NT2/D1 (cell line): Measurements from ENCODE around the gene TTC24.

Experiments used
- DNase-seq: peaks from one replicate; pipeline ENCODE4 v3.0.0-alpha.2; 2011; ENCODE audit warnings: low read depth, low spot score
- H3K27me3 ChIP-seq: 2 replicates; pipeline ENCODE4 v1.6.0; 2011; ENCODE audit warnings: mild to moderate bottlenecking; ENCODE audit not compliant: insufficient read length, insufficient read depth
- H3K36me3 ChIP-seq: 2 replicates; pipeline ENCODE4 v1.6.1; 2011; ENCODE audit warnings: mild to moderate bottlenecking, low read length, mixed read lengths; ENCODE audit not compliant: insufficient read depth, insufficient read length
- H3K4me1 ChIP-seq: 2 replicates; pipeline ENCODE4 v1.5.1; 2011; ENCODE audit not compliant: insufficient read depth, insufficient read length
- H3K4me3 ChIP-seq: 2 replicates; pipeline ENCODE4 v1.5.1; 2011; ENCODE audit warnings: low read depth; ENCODE audit not compliant: insufficient read length
- H3K9ac ChIP-seq: 2 replicates; pipeline ENCODE4 v1.6.0; 2011; ENCODE audit warnings: low read depth; ENCODE audit not compliant: insufficient read length
- H3K9me3 ChIP-seq: 2 replicates; pipeline ENCODE4 v1.5.1; 2011; ENCODE audit warnings: mild to moderate bottlenecking, low read length; ENCODE audit not compliant: insufficient read depth
- SUZ12 ChIP-seq: IDR thresholded peaks from 2 replicates; pipeline ENCODE4 v1.6.1; 2011; ENCODE audit not compliant: insufficient read length, insufficient read depth; ENCODE audit errors: extremely low read depth
- YY1 ChIP-seq: IDR thresholded peaks from 2 replicates; pipeline ENCODE4 v1.6.1; 2011; ENCODE audit not compliant: insufficient read length, insufficient read depth
- ZNF274 ChIP-seq: IDR thresholded peaks from 2 replicates; pipeline ENCODE4 v1.6.1; 2011; ENCODE audit warnings: mild to moderate bottlenecking, low read depth, low read length

Gene TTC24

GRCh38 chr1:156612666-156613065 lies 33.1 kb downstream of the TTC24 start:
- Histone ChIP-seq H3K9ac (no peak overlapping the region), H3K36me3 (no peaks in the 10 kb centered on the region), H3K27me3 (no peaks in the 10 kb centered on the region), H3K4me1 (no peaks in the 10 kb centered on the region), H3K4me3 (no peak overlapping the region), H3K9me3 (no peaks in the 10 kb centered on the region)
- DNase-seq, result no peak
- TF ChIP-seq SUZ12, result no peak
- no peak for TF ChIP-seq ZNF274
- no peak for TF ChIP-seq YY1

- no peaks in the 10 kb centered on the region for H3K4me1 ChIP-seq
- DNase-seq, result no peak
- no peak for TF ChIP-seq YY1
- no peak for TF ChIP-seq SUZ12
- TF ChIP-seq ZNF274, result no peak
- H3K9ac ChIP-seq, result no peak overlapping the region
- peaks cover 18% of the 10 kb centered on the region for H3K27me3 ChIP-seq
- H3K9me3 ChIP-seq, result no peaks in the 10 kb centered on the region
- H3K36me3 ChIP-seq, result no peaks in the 10 kb centered on the region
- H3K4me3 ChIP-seq, result no peak overlapping the region
These were observed 36.4 kb downstream of the TTC24 start for GRCh38 chr1:156615946-156616345.

GRCh38 chr1:156616463-156616862 lies 36.9 kb downstream of the TTC24 start:
- H3K4me1 ChIP-seq, result no peaks in the 10 kb centered on the region
- H3K27me3 ChIP-seq, result peaks cover 21% of the 10 kb centered on the region
- DNase-seq, result no peak
- H3K4me3 ChIP-seq, result no peak overlapping the region
- no peaks in the 10 kb centered on the region for H3K9me3 ChIP-seq
- no peak for TF ChIP-seq YY1
- no peak for TF ChIP-seq ZNF274
- TF ChIP-seq SUZ12, result no peak
- no peaks in the 10 kb centered on the region for H3K36me3 ChIP-seq
- H3K9ac ChIP-seq, result no peak overlapping the region

- no peak for TF ChIP-seq ZNF274
- TF ChIP-seq SUZ12, result no peak
- Histone ChIP-seq H3K27me3 (peaks cover 40% of the 10 kb centered on the region), H3K36me3 (no peaks in the 10 kb centered on the region), H3K4me1 (peaks cover 5% of the 10 kb centered on the region), H3K9me3 (peaks cover 9% of the 10 kb centered on the region; the same call in 1 of the 2 replicates), H3K4me3 (no peak within 1 kb of the TSS), H3K9ac (no peak within 1 kb of the TSS)
- DNase-seq, result no peak
These were observed 39.5 kb downstream of the TTC24 start, which contains the start of gene HAPLN2 for GRCh38 chr1:156618853-156619581. Gene HAPLN2, plus strand, starts transcription at chr1:156619415. Its CDS starts 4,076 bp downstream, at chr1:156623491.

- Histone ChIP-seq H3K9ac (no peak overlapping the region), H3K36me3 (no peaks in the 10 kb centered on the region), H3K9me3 (peaks cover 10% of the 10 kb centered on the region; the same call in 1 of the 2 replicates), H3K4me1 (peaks cover 5% of the 10 kb centered on the region), H3K4me3 (no peak overlapping the region), H3K27me3 (peaks cover 46% of the 10 kb centered on the region)
- DNase-seq, result no peak
- TF ChIP-seq YY1 (no peak), SUZ12 (no peak), ZNF274 (no peak)
These were observed 40.0 kb downstream of the TTC24 start for GRCh38 chr1:156619582-156619955.

GRCh38 chr1:156622581-156623297 lies 43.2 kb downstream of the TTC24 start:
- DNase-seq, result no peak
- Histone ChIP-seq H3K9me3 (peaks cover 10% of the 10 kb centered on the region; the same call in 1 of the 2 replicates), H3K9ac (no peak overlapping the region), H3K4me1 (peaks cover 10% of the 10 kb centered on the region), H3K4me3 (no peak overlapping the region), H3K27me3 (peaks cover 65% of the 10 kb centered on the region), H3K36me3 (no peaks in the 10 kb centered on the region)
- TF ChIP-seq SUZ12 (no peak), ZNF274 (no peak), YY1 (no peak)

GRCh38 chr1:156623946-156624813 lies 44.7 kb downstream of the TTC24 start:
- H3K9ac ChIP-seq, result peak overlapping the region; percentile 79
- H3K27me3 ChIP-seq, result peaks cover 63% of the 10 kb centered on the region
- TF ChIP-seq ZNF274, result no peak
- TF ChIP-seq SUZ12, result peak; percentile 84
- DNase-seq, result peak; percentile 81
- H3K36me3 ChIP-seq, result no peaks in the 10 kb centered on the region
- peaks cover 10% of the 10 kb centered on the region for H3K4me1 ChIP-seq
- peak overlapping the region; percentile 63 for H3K4me3 ChIP-seq
- H3K9me3 ChIP-seq, result peaks cover 10% of the 10 kb centered on the region; the same call in 1 of the 2 replicates
